Osteoblast (primary cell): ENCODE results near the gene ADORA1. TPM values are rescaled to one million over a fixed set of nuclear protein-coding genes. Genes with fewer than 3 reads are reported as not detected.

Source experiments
- DNase-seq: peaks from one replicate; pipeline ENCODE4 v3.0.0; 2011; ENCODE audit warnings: low spot score, mixed read lengths; ENCODE audit not compliant: insufficient read length; ENCODE audit errors: missing footprints
- H2AFZ ChIP-seq: 2 replicates; pipeline ENCODE4 v1.6.0; 2011; ENCODE audit warnings: mild to moderate bottlenecking, low read length
- H3K27ac ChIP-seq: 2 replicates; pipeline ENCODE4 v1.5.1; 2011; ENCODE audit warnings: mild to moderate bottlenecking, low read depth, low read length, moderate library complexity
- H3K27me3 ChIP-seq: 2 replicates; pipeline ENCODE4 v1.6.0; 2012; ENCODE audit warnings: mild to moderate bottlenecking, control low read depth, inconsistent platforms, low read length, moderate library complexity; ENCODE audit not compliant: insufficient read depth
- H3K36me3 ChIP-seq: 2 replicates; pipeline ENCODE4 v1.5.1; 2011; ENCODE audit warnings: mild to moderate bottlenecking, low read length, control low read depth, moderate library complexity; ENCODE audit not compliant: insufficient read depth
- H3K4me1 ChIP-seq: 2 replicates; pipeline ENCODE4 v1.5.1; 2011; ENCODE audit warnings: mild to moderate bottlenecking, low read length, control low read depth, moderate library complexity; ENCODE audit not compliant: insufficient read depth
- H3K4me2 ChIP-seq: 2 replicates; pipeline ENCODE4 v1.6.0; 2011; ENCODE audit warnings: mild to moderate bottlenecking, low read length; ENCODE audit not compliant: insufficient read depth
- H3K4me3 ChIP-seq: fragments of 200-600 bp; sonication (generic); 3 replicates; pipeline ENCODE4 v1.5.1; 2012; ENCODE audit warnings: mild to moderate bottlenecking, low read length, inconsistent platforms; ENCODE audit not compliant: insufficient read depth
- H3K79me2 ChIP-seq: 2 replicates; pipeline ENCODE4 v1.6.0; 2012; ENCODE audit warnings: mild to moderate bottlenecking, low read length, control low read depth, inconsistent platforms; ENCODE audit not compliant: insufficient read depth
- H3K9me3 ChIP-seq: 2 replicates; pipeline ENCODE4 v1.5.1; 2011; ENCODE audit warnings: low read depth, low read length, control low read depth
- H4K20me1 ChIP-seq: 2 replicates; pipeline ENCODE4 v1.6.0; 2012; ENCODE audit warnings: mild to moderate bottlenecking, low read length, control low read depth; ENCODE audit not compliant: insufficient read depth
- total RNA-seq: library from RNA; depleted of rRNA; stranded (reverse); fragments of >200 nt; gene quantifications from 2 replicates; pipeline ENCODE4 v1.2.3, GENCODE V29; 2012
- TF ChIP-seq, protein P1 (sequence below): IDR thresholded peaks from 2 replicates; pipeline ENCODE4 v1.5.1; 2011; ENCODE audit warnings: mild to moderate bottlenecking, low read depth, low read length, moderate library complexity; ENCODE audit errors: extremely low read depth

The ADORA1 gene
- total RNA-seq, 1 donor = 4.0 TPM

DNA sequence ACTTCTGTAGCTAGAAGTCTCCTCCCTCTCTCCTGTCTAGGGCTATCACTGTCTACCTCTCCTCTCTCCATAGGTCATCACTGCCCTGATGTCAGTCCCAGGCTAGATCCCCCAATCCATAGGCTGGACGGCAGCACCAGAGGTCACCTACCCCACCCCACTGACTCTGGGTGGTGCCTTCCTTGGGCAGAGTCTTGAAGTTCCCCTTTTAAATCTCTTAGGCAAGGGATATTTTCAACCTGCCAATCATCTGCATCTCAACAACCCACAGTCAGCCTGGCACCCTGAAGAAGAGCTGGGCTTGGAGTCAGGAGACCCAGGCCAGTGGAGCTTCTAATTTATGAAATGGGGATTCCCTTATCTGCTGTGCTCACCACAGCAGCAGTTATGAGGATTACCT is 34.9 kb downstream of the ADORA1 start:
- no peaks in the 10 kb centered on the region for H4K20me1 ChIP-seq
- H3K79me2 ChIP-seq = no peaks in the 10 kb centered on the region
- H2AFZ ChIP-seq = no peak overlapping the region
- TF ChIP-seq, protein P1, sequence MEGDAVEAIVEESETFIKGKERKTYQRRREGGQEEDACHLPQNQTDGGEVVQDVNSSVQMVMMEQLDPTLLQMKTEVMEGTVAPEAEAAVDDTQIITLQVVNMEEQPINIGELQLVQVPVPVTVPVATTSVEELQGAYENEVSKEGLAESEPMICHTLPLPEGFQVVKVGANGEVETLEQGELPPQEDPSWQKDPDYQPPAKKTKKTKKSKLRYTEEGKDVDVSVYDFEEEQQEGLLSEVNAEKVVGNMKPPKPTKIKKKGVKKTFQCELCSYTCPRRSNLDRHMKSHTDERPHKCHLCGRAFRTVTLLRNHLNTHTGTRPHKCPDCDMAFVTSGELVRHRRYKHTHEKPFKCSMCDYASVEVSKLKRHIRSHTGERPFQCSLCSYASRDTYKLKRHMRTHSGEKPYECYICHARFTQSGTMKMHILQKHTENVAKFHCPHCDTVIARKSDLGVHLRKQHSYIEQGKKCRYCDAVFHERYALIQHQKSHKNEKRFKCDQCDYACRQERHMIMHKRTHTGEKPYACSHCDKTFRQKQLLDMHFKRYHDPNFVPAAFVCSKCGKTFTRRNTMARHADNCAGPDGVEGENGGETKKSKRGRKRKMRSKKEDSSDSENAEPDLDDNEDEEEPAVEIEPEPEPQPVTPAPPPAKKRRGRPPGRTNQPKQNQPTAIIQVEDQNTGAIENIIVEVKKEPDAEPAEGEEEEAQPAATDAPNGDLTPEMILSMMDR = no peak
- no peak overlapping the region for H3K4me3 ChIP-seq
- DNase-seq = peak; percentile 32
- no peaks in the 10 kb centered on the region for H3K4me1 ChIP-seq
- no peaks in the 10 kb centered on the region for H3K9me3 ChIP-seq
- H3K4me2 ChIP-seq = no peak overlapping the region
- peaks cover 29% of the 10 kb centered on the region for H3K27me3 ChIP-seq
- H3K36me3 ChIP-seq = no peaks in the 10 kb centered on the region
- H3K27ac ChIP-seq = no peak overlapping the region

DNA sequence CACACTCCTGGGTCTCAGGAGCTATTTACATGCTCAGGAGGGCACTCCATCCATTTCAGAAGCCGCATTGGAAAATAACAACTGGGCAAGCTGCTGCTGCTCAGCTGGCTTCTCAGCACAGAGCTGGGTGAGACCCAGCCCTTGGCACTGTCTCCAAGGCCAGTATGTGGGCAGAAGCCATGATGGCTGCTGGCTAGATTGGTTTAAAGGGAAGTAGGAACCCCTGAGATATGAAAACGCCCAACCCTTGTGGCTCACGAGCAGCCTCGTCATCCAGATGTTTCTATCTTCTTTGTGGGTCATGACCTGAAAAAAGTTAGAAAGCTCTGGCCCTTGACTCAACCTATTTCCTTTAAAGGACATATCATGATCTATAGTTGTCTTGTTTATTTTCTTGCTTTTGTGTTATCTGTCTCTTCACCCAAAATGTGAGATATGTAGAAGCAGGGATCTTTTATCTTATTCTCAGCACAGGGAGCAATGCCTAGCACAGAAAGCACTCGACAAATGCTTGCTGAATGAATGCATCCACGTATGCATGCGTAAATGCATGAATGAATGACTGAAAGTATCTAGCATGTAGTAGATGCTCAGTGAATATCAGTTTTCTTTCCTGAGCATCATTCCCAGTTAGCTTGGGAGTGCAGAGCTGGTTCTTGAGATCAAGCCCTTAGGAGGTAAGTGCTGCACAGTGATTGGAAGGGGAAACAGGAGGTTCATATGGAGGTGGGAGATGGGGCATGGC is 36.5 kb downstream of the ADORA1 start:
- H3K9me3 ChIP-seq = no peaks in the 10 kb centered on the region
- no peak overlapping the region for H3K27ac ChIP-seq
- no peak overlapping the region for H3K4me3 ChIP-seq
- no peaks in the 10 kb centered on the region for H4K20me1 ChIP-seq
- no peaks in the 10 kb centered on the region for H3K79me2 ChIP-seq
- no peaks in the 10 kb centered on the region for H3K36me3 ChIP-seq
- peaks cover 29% of the 10 kb centered on the region for H3K27me3 ChIP-seq
- DNase-seq = peak; percentile 76
- no peaks in the 10 kb centered on the region for H3K4me1 ChIP-seq
- no peak overlapping the region for H2AFZ ChIP-seq
- no peak overlapping the region for H3K4me2 ChIP-seq
- TF ChIP-seq, protein P1 = no peak

DNA sequence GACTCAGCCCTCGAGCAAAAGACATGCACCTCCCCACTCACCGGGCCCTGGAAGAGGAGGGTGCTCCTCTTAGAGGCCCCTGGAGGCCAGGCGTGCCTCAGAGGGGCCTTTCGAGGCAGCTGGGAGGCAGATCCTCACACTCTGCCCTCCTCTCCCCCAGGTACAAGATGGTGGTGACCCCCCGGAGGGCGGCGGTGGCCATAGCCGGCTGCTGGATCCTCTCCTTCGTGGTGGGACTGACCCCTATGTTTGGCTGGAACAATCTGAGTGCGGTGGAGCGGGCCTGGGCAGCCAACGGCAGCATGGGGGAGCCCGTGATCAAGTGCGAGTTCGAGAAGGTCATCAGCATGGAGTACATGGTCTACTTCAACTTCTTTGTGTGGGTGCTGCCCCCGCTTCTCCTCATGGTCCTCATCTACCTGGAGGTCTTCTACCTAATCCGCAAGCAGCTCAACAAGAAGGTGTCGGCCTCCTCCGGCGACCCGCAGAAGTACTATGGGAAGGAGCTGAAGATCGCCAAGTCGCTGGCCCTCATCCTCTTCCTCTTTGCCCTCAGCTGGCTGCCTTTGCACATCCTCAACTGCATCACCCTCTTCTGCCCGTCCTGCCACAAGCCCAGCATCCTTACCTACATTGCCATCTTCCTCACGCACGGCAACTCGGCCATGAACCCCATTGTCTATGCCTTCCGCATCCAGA is 37.7 kb downstream of the ADORA1 start:
- Histone ChIP-seq H3K9me3 (no peaks in the 10 kb centered on the region), H2AFZ (no peak overlapping the region), H3K4me2 (no peak overlapping the region), H3K4me3 (no peak overlapping the region), H3K4me1 (no peaks in the 10 kb centered on the region), H3K36me3 (no peaks in the 10 kb centered on the region), H4K20me1 (no peaks in the 10 kb centered on the region), H3K27me3 (peaks cover 29% of the 10 kb centered on the region), H3K79me2 (no peaks in the 10 kb centered on the region), H3K27ac (no peak overlapping the region)
- DNase-seq = peak; percentile 69
- TF ChIP-seq, protein P1 = no peak

DNA sequence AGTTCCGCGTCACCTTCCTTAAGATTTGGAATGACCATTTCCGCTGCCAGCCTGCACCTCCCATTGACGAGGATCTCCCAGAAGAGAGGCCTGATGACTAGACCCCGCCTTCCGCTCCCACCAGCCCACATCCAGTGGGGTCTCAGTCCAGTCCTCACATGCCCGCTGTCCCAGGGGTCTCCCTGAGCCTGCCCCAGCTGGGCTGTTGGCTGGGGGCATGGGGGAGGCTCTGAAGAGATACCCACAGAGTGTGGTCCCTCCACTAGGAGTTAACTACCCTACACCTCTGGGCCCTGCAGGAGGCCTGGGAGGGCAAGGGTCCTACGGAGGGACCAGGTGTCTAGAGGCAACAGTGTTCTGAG is 38.3 kb downstream of the ADORA1 start:
- no peak overlapping the region for H3K4me3 ChIP-seq
- peak; percentile 44 for DNase-seq
- no peaks in the 10 kb centered on the region for H3K9me3 ChIP-seq
- H3K36me3 ChIP-seq = no peaks in the 10 kb centered on the region
- no peaks in the 10 kb centered on the region for H3K4me1 ChIP-seq
- H2AFZ ChIP-seq = no peak overlapping the region
- peaks cover 29% of the 10 kb centered on the region for H3K27me3 ChIP-seq
- H3K4me2 ChIP-seq = no peak overlapping the region
- no peak overlapping the region for H3K27ac ChIP-seq
- H4K20me1 ChIP-seq = no peaks in the 10 kb centered on the region
- no peaks in the 10 kb centered on the region for H3K79me2 ChIP-seq
- TF ChIP-seq, protein P1 = no peak
